Measurements from ENCODE around the gene SMARCA2. TPM values are rescaled to one million over a fixed set of nuclear protein-coding genes. Genes with fewer than 3 reads are reported as not detected.
A peak's percentile ranks its signal among the peaks of the same experiment; 100 is the strongest.

The SMARCA2 gene
- polyA plus RNA-seq, 1 donor: 82.5 TPM

DNA sequence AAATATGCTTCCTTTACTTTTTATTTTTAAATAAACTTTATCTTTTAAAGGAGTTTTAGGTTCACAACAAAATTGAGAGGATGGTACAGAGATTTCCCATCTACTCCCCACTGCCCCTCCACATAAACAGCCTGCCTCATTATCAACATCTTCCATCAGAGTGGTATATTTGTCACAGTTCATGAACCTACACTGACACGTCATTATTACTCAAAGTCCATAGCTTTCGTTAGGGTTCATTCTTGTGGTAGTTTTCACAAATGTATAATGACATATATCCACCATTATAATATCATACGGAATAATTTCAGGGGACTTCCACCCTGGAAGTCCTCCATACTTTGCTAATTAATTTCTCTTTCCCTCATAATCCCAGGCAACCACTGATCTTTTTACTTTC, 204.9 kb downstream of the SMARCA2 start:
- DNase-seq: no peak

DNA sequence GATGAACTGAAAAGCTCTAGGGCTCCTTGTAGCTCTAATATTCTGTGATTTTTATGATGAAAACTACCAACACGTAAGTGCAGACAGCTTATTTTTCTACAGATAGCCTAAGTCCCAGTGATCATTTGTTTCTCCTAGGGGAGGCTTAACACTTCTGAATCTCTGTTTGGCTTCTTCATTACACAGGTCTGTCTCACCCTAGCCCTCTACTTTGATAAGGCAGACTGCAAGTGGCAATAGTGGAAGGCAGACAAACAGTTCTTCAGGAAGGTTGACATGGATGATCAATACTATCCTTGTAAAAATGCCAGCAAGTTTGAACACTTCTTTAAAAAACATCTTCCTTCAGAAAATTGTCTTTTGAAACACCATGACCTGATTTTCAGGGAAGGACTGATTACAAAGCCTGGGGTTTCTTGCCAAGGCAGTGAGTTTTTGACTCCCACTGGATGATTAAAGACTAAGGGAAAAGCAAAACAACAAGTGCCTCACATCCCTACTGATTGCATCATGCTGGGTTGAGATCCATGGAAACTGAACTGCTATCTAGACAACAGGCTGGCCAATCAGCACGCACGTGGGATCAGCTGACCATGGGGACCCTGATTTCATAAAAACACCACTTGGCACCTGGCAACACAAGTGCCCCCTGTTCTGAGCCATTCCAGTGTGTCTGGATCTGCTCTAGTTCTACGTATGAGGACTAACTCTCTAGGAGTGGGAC, 212.2 kb downstream of the SMARCA2 start:
- DNase-seq: no peak

DNA sequence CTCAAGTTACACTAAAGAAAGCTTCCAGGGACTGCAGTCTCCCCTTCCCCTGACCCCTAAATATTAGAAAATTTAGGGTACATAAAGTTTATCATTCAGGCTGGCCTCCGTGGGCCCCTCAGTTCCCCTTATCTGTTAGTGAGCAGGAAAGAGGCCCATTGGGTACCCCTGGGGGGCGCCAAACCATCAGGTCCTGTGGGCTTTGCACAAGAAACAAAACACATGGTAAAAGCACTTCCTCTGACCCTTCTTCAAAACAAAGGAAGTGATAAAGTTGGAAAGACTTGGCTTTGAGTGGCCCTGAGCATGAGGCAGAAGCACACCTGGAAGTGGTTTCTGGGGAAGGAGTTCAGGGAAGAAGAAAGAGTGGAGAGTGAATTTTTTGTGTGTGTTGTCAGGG, 213.0 kb downstream of the SMARCA2 start:
- no peak for DNase-seq

DNA sequence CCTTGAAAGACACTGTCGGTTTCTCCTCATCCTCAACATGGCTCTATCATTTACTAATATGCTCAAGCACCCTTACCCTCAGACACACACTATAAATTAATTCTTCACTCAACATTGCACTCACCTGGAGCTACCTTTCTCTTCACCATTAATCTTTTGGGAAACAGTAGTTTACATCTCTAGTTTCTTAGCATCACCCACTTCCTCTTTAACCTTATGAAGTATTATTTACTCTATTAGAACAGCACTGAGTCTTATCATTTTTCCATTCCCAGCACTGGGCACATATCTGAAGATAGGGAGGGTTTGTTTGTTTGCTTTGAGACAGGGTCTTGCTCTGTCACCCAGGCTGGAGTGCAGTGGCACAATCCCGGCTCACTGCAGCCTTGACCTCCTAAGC, 213.5 kb downstream of the SMARCA2 start:
- DNase-seq: no peak

DNA sequence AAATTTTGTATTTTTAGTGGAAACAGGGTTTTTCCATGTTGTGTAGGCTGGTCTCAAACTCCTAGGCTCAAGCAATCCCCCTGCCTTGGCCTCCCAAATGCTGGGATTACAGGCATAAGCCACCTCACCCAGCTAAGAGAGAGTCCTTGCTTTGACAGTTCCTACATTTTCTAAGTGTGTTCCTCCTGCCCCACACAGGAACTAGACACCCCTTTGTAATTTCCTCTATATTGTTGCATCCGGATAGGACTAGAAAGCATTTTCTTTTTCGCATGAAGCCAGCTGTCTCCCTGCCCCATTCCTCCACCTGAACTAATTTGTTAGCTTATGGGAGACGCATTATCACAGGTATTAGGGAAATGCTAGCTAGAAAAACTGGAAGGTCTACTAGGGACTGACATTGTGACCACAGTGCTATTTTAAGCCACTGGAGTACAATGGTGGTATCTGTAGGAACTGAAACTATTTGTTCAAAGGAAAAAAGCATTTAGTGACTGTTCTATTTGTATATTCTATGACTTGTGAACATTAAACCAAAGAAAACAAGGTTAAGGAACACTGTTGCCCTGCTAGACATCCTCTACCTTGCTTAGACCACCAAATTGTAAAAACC, 214.1 kb downstream of the SMARCA2 start:
- no peak for DNase-seq

DNA sequence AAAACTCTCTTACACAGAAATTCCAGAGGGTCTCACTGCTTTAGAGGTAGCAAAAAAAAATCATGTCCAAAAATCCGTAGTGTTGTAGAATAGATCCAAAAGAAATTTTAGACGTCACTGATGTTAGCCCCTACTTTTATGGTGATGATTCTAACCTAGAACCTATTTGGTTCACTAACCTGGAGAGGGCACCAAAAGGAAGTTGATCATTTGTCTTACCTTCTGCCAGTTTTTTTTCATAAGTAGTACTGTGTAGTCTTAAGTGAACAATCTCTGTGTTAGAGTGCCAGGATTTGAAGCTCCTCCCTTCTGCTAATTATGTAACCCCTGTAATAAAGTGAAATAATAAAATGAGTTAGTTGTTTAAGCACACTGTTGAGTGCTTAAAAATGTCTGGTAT, 215.2 kb downstream of the SMARCA2 start:
- DNase-seq: no peak

DNA sequence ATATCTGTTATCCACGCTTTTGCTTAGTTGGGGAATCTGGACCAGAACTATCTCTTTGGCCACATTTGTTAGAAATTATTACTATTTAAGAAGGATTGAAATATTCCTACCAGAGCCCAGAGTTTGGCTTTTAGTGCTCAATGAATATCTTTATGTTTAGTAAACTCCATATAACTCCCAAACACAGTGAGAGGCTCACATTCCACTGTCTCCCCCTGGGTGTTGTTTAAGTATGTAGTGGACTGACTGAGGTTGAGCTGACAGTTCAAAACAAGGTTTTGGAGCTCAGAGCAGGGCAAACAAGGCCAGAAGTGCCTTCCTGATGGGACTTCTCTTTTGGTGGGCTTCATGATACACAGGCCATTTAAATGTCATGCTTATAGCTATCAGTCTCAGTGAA, 216.0 kb downstream of the SMARCA2 start:
- no peak for DNase-seq

DNA sequence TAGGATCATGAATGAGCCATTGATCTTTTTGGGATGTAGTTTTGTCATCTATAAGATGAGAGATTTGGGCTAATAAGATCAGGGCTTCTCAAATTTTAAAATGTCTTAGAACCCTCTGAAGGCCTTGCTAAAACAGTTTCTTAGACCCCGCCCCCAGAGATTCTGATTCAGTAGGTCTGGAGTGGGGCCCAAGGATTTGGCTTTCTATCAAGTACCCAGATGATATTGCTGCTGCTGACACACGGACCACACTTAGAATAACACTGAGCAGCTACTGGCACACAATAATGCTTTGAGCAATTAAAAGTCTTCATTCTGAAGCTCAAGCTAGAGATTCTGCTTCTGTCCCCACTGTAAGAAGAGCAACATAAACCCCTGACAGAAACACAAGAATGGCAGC, 216.7 kb downstream of the SMARCA2 start:
- DNase-seq: no peak

DNA sequence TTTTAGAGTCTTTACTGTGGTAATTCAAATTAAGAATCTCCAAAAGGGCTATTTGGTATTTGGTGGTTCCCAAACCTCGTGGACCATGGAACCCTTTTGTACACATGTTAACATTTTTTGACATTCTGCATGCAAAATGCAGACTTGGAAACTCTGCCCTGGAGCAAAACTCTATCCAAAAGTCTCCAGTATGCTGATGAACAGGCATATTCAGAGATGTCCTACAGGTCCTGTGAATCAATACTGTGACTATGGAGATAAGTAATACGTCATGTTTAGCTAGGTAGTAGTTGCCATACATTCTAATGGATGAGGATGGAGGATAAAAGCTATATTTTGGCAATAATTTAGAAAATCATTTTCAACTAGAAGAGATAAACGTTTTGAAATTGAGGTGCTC, 218.1 kb downstream of the SMARCA2 start:
- DNase-seq: no peak

DNA sequence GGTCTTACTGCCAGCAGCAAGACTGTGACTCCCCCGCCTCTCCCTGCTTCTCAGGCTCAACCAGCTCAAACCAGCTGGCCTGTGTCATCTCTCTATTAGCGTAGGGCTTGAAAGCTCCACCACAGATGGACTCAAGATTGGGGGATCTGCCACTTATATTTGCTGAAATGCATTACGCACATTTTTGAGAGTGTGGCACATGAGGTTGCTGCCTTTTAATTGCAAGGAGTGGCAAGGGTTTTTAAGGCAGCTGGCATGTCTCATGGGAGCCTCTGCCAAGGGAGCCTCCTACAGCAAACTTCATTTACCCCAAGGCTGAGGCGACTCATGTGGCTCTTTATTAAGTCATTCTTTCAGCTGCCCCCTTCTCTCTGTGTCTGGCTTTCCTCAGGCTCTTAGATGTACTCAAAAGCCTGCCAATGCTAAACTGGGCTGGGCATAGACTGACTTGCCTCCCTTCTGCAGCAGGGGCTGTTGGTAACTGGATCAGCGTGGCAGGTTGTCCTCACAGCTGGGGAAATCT, 219.3 kb downstream of the SMARCA2 start:
- DNase-seq: no peak

DNA sequence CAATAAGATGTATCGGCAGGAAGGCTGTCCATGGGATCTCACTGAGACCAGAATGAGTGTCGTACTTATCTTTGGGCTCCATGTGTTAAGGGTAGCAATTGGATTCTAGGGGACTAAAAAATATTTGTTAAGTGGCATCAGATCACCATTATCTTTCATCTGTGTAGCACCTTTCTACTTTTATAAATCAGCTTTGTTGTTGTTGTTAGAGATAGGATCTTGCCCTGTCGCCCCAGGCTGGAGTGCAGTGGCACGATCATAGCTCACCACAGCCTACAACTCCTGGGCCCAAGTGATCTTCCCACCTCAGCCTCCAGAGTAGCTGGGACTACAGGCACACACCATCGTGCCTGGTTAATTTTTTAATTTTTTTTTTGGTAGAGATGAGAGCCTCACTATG, 220.5 kb downstream of the SMARCA2 start:
- DNase-seq: no peak

DNA sequence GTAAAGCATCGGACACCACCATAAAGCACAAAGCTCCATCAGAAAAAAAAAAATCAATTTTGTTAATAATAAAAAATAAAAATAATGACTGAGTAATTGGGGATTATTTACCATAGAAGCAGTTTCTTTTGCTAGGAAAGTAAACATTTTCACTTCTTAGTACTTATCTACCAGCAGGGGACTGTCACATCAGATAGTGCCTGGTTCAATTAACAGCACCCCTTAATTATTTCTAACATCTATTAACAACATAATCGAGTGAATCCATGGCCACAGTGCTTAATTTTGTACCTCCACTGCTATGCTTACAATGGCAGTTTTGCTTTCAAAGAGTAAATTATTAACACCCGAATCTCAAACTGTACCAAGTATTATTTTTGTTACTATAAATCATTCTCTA, 221.7 kb downstream of the SMARCA2 start:
- no peak for DNase-seq

DNA sequence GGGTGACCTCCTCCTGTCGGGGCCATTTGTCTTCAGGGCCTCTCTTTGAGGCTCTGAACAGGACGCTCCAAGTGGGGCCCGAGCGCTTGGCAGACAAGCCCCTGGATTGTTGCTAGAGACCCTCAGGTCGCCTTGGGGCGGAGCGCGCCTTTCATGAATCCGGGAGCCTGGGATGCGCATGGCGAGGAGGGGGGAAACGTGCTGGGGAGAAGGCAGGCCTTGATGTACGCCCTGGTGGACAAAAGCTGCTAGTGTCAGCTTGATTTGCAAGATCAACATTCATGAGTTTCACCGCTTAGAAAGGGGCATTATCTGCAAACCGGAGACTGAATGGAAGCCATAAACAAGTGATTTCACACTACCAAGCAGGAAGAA, 226.3 kb downstream of the SMARCA2 start:
- peak; percentile 71 for DNase-seq

DNA sequence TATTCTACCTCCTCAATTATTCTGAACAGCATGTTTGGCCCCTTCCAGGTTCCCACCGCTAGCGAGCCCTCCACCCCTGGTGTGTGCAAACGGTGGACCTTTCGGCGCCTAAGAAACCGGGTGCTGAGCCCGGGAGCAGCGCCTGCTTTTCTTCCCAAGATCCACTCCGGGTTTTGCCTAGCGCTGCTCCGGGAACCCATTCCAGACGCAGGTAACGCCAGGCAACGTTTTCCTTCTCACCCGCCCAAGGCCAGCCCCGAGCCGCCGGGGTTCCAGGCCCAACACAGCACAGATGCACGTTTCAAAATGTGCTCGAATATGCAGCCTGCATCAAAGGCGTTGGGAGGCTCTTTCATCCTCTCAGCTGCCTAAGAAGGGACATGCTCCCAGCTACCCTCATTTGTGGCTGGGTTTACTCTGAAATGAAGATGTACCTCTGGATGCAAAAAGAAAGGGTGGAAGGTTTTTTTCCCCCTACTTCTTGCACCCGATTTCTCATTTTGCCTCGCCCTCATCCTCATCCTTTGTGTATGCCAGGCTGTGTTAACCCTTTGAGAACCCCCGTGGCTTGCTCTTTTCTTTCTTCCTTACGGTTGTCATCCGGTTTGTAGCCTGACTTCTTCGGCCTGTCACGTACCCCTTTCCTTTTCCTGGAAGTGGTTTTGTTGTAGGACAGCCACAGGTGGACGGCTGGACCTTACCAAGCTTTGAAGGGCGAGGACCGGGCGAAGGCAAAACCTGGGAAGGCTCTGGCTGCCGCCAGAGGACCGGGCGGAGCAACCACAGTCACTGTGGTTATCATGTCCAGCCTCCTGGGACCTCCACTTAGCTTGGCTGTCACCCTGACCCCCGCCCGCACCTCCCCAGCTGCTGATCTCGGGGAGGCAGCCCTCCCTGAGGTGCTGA, 226.9 kb downstream of the SMARCA2 start:
- DNase-seq: peak; percentile 93

DNA sequence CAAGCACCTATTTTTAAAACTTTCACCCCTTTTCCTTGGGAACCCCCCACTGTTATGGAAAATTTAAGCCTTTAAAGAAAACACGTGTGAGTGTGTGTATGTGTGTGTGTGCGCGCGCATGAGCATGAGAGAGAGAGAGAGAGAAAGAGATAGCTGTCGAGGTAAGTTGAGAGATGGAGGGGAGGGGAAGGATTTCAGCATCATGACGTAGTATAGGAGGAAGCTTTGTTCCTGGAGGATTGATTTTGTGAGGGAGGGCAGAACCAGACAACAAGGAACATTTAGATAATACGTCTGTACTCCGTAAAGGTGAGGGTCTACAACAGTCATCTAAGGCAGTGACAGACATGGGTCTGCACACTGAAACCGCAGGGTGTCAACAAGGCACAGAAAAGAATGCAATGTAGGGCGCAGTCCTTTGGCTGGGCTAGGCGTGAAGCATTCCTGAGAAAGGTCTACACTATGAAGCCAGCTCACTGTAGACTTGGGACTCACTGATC, 227.7 kb downstream of the SMARCA2 start:
- DNase-seq: no peak
